HG02852 (cell line): ENCODE results near the gene SMIM13.

ENCODE experiments used
- ATAC-seq: cut with Tn5 transposase; IDR thresholded peaks from one replicate; pipeline ENCODE4 v1.9.1; 2021; ENCODE audit warnings: mild to moderate bottlenecking, moderate library complexity; ENCODE audit not compliant: unreplicated experiment

Gene SMIM13

GRCh38 chr6:11149551-11149950 lies 55.9 kb downstream of the SMIM13 start:
- no peak for ATAC-seq

GRCh38 chr6:11151488-11151887 lies 57.9 kb downstream of the SMIM13 start:
- ATAC-seq, result no peak

GRCh38 chr6:11152581-11152980 lies 58.9 kb downstream of the SMIM13 start:
- ATAC-seq, result no peak

GRCh38 chr6:11153447-11153846 lies 59.8 kb downstream of the SMIM13 start:
- no peak for ATAC-seq

- ATAC-seq, result no peak
Measured at GRCh38 chr6:11155589-11155988, 62.0 kb downstream of the SMIM13 start.

- ATAC-seq, result no peak
Measured at GRCh38 chr6:11160199-11160598, 66.6 kb downstream of the SMIM13 start.

GRCh38 chr6:11161031-11161956 lies 67.7 kb downstream of the SMIM13 start:
- no peak for ATAC-seq

- no peak for ATAC-seq
Measured at GRCh38 chr6:11162262-11162661, 68.6 kb downstream of the SMIM13 start.

GRCh38 chr6:11163932-11164331 lies 70.3 kb downstream of the SMIM13 start:
- ATAC-seq, result no peak

- no peak for ATAC-seq
Measured at GRCh38 chr6:11164717-11165646, 71.3 kb downstream of the SMIM13 start.

GRCh38 chr6:11166948-11167347 lies 73.3 kb downstream of the SMIM13 start:
- no peak for ATAC-seq

GRCh38 chr6:11168091-11168635 lies 74.5 kb downstream of the SMIM13 start:
- no peak for ATAC-seq

- no peak for ATAC-seq
Measured at GRCh38 chr6:11171952-11172351, 78.3 kb downstream of the SMIM13 start.

GRCh38 chr6:11172501-11173327 lies 79.1 kb downstream of the SMIM13 start:
- ATAC-seq, result peak; percentile 51

- no peak for ATAC-seq
Measured at GRCh38 chr6:11174242-11174611, 80.6 kb downstream of the SMIM13 start.

- no peak for ATAC-seq
Measured at GRCh38 chr6:11177271-11177670, 83.6 kb downstream of the SMIM13 start.

- no peak for ATAC-seq
Measured at GRCh38 chr6:11179088-11179418, 85.4 kb downstream of the SMIM13 start.

- no peak for ATAC-seq
Measured at GRCh38 chr6:11179419-11180202, 86.0 kb downstream of the SMIM13 start.

GRCh38 chr6:11181478-11182136 lies 88.0 kb downstream of the SMIM13 start:
- ATAC-seq, result no peak
